GM12892 (cell line): ENCODE measurements around the gene ASTN2.

Experiments
- POLR2A ChIP-seq: IDR thresholded peaks from 2 replicates; pipeline ENCODE4 v1.6.1; 2011; ENCODE audit warnings: low read depth, low read length, control low read depth
- POLR2AphosphoS5 ChIP-seq: IDR thresholded peaks from 2 replicates; pipeline ENCODE4 v1.6.1; 2011; ENCODE audit warnings: low read depth, low read length, control low read depth

GRCh38 chr9:117414906-117415331 lies at the start of gene ASTN2:
- TF ChIP-seq POLR2A: no peak
- TF ChIP-seq POLR2AphosphoS5: no peak
